Right lung (tissue), 5 donors: ENCODE measurements around the gene CCNC. TPM values are rescaled to one million over a fixed set of nuclear protein-coding genes. Genes with fewer than 3 reads are reported as not detected.
"Not testable (repeated sequence)": the region's sequence is repeated elsewhere in the genome, so short reads cannot be mapped to it uniquely, and the experiment has no call there.

ENCODE experiments used
- DNase-seq, 2 donors: peaks; one replicate each; pipeline ENCODE4 v3.0.0-alpha.2; 2013
- polyA plus RNA-seq, 5 donors: library from polyadenylated mRNA; unstranded; fragments of 120-200 nt; gene quantifications; one replicate each; pipeline versions ENCODE4 v1.2.1 to v1.2.3, GENCODE V29; 2013; ENCODE audit warnings: inconsistent platforms in 1 of 5, low replicate concordance in 1 of 5; ENCODE audit not compliant: insufficient read length in 5 of 5, insufficient read depth in 1 of 5

CCNC gene
- polyA plus RNA-seq, 5 donors: 68.1 to 120 (median 93.4) TPM

DNA sequence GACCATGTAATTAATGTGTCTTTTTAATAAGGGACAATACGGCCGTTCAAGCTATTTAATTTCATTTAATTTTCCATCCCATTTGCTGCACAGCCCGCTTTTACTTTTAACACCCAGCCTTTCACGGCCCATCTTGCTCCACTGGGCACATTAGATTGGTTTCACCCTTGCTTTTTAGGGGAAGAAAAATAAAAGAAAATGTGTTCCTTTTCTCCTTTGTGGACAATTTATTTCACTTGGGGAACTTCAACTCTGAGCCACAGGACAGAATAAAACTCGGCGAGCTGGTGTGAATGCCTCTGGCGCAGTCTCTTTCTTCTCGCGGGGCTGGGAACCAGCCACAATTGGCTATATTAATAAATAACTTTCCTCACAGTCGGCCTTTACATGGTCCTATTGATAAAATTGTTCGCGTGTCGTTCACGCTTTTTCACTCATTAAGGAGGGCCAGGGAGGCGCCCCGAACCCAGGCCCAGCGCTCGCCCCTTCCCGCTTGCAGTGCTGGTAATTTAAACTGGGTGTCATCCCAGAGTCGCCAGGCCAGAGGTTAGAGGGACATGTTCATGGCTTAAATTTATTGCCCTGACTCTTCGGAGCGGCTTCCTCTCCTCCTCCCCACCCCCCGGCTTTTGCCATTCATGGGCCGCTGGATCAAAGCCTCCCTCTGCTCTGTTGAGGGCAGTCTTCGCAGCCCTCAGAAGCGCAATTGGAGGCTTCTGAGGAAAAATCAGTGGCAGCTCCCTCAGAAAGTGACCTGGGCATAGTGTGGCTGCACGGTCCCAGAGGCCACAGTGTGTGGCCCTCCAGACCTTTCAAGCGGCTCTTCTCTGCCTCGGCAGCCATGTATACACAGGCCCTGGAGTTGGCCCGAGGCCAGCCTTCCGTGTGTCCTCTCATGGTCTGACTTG, 36.0 kb upstream of the CCNC start:
- DNase-seq: no peak

DNA sequence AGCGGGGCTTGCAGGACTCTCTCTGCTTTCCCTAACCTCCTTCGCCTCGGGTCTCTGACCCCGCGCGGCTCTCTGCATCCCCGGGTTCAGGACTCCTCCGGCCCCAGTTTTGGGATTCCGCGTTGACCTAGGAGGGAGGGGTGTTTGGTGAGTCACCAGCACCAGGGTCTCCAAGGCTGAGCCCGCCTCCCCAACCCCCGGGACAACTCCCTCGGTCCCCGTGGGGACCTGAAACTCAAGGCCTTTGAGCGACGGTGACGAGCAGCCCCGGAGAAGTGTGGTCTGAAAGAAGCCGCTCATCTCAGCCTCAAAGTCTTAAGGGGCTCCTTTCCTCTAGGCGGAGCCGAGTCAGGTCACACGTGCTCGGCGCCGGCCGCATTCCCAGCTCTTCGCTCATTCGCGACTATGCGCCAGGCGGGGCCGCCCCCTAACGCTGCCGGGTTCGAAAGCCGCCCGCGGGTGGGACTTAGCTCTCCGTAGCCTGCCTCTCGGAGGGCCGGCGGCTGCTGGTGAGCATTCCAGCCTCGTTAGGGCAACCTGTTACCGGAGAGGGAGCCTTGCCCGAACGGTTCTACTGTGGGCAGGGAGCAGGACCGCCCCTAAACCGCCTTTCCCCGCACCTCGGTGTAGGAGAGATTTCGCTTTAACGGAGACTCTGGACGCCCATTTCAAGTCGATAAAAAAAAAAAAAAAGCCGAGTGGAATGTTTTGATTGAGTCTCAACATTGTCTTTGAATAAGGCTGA, 35.1 kb upstream of the CCNC start:
- DNase-seq: no peak

DNA sequence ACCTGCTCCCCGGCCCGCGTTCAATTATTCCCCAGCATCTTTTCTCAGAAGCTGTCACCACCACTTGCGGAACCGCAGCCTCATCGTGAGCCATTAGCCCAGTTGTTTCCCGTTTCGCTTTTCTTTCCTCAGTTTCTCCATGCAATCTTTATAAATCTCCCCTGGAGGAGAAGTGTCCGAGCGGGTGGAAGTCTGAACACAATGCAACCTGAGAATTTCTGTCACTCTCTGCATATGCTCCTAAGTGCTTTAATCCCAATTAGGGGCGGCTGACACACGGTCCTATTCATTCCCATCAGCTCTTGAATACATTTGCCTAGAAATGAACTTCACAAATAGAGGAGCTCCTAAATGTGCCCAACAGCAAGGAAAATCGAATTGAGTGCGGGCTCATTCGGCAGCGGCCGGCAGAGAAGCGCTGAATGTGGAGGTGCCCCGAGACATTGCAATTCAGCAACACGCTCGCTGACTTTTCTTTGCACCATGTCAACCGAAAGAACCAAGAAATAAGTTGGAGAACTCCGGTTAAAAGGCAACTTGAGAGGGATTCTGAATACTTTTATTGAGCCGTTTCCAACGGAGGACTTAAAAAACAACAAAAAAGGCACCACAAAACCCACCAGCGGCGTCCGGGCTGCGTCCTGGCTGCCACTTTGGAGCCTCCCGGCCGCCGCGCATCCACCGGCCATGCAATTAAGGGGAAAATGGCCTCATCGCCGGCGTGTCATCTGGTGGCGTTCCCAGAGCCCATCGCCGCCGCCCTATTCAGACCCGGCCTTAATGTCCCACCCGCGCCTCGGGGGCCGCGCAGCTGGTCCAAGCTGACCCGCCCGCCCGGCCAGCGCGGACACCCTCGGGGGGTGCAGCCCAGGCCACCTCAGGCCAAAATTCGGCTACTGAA, 34.3 kb upstream of the CCNC start:
- no peak for DNase-seq

DNA sequence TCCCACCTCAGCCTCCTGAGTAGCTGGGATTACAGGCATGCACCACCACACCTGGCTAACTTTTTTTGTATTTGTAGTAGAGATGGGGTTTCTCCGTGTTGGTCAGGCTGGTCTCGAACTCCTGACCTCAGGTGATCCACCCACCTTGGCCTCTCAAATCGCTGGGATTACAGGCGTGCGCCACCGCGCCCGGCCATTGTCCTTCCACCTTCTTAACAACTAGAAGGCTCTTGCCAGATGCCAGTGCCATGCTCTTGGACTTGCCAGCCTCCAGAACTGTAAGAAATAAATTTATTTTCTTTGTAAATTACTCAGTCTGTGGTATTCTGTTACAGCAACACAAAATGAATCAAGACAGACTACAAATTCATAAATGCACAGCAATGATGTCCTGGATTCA, 26.2 kb upstream of the CCNC start:
- not testable (repeated sequence) for DNase-seq

DNA sequence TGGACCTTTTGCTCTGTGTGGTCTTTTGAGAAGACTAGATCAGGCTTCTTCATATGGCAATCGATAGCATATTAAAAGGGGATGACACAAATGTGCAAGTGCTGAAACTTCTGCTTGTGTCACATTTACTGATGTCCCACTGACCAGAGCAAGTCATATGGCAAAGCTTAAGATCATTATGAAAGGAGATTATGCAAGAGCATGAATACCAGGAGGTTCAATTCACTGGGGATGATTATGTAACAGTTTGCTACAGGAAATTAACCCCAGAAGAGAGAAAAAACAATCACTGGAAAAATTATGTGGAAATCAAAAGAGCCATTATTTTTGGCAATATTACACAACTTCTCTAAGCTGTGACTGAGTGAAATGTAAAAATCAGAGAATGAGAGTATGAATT, 24.4 kb upstream of the CCNC start:
- no peak for DNase-seq

DNA sequence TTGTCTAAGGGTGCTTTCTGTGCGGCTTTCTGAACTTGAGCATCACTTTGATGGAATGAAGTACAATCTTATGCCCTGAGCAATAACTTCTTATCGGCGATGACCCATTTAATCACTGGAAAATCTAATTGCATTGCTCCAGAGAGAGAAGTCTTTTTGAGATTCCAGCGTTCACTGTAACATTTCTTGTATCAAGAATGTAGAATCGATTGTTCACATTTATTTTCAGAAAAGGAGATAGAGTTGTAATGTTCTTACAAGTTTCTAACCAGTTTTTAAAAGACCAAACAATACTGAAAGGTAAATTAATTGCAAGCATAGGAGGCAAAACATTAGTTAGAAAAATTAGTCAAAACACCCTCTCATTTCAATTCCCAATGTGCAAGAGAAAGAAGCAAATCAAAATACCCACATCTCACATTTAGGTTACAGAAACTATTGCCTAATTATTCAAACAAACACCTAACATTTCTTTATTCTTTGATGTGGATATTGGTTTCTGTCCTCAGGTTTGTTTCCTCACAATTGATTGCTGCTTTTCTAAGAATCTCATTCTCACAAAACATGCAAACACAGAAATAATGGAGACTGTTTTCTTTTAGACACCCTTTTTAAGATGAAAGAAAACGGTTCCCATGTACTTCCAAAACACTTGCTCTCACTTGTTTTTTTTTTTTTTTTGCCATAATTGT, 23.4 kb upstream of the CCNC start:
- DNase-seq: no peak

DNA sequence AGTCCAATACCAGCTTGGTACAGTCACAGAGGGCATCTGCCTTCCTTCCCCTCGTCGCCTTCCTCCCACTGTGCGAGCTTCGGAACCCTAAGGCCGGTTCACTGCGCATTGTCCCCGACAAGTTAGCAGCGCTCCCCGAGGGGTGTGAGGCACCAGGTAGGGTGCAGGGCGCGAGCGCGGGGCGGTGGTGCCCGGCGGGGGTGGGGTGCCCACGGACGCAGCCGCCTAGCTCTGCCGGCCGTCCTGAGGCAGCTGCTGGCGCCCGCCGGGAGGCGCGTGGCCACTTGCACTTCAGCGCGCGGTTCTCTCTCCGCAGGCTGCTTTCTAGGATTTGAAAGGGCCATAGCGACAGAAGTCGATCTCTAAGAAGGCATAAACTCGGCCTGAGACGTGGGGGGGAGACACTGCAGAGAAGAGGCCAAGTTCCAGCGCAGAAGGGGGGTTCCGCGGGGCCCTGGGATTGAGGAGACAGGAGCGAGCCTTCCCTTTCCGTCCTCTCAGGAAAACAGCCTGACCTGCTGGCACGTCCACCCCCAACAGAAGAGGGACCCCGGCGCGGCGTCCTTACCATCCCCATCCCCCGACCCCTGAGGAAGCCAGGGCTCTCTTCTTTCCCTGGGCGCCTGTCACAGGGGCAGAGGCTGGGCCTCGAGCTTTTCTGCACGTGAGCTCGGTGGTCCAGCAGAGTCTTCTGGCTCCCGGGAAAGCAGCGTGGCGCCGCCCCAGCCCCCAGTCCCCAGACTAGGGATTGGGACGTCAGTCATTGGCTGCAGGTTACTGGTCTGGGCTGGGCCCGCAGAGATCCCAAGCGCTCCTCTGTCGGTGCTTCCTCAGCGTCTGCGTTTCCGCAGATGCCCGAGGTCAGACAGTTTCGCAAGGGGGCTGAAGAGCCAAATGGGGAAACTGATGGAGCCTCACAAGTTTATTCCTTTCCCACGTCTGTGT, 22.5 kb upstream of the CCNC start:
- no peak for DNase-seq

DNA sequence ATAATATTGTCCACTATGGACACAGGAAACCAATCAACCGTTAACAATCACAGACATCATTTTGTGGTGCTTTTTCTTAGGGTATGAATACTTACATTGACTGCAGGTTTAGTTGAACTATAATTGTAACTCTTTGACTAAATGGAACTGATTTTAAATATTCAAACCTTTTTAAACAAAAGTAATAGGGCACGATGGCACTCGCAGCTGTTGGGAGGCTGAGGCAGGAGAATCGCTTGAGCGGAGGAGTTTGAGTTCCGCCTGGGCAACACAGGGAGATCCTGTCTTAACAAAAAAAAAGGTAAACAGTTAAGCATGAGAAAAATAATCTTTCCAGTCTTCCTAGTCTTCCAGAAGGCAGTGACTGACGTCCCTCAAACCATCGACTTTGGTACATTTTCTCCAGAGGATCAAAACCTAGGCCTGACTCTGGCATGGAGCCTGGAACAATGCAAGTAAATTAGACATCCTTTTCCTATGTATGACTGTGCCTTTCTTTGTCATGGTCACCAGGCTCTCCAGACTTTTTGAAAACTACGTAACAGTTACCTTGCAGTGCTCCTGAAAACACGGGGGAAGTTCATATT, 21.5 kb upstream of the CCNC start:
- DNase-seq: no peak

DNA sequence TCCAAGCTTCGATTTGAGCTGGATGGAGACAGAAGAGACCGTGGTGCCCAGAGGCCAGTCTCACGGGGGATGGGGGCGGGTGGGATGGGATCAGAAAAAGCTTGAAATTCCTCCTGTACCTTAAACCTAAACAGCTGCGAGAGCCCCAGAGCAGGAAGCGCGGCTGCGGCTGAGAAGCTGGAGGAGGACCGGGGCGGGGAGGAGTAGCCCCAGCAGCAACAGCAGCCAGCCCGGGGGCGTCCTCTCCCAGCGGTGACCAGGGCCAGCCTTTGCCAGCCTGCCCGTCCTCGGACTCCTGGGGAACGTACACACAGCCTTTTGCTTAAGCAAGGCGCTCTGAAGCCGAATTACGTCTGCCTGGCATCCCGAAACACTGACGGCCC, 20.8 kb upstream of the CCNC start:
- DNase-seq: no peak

DNA sequence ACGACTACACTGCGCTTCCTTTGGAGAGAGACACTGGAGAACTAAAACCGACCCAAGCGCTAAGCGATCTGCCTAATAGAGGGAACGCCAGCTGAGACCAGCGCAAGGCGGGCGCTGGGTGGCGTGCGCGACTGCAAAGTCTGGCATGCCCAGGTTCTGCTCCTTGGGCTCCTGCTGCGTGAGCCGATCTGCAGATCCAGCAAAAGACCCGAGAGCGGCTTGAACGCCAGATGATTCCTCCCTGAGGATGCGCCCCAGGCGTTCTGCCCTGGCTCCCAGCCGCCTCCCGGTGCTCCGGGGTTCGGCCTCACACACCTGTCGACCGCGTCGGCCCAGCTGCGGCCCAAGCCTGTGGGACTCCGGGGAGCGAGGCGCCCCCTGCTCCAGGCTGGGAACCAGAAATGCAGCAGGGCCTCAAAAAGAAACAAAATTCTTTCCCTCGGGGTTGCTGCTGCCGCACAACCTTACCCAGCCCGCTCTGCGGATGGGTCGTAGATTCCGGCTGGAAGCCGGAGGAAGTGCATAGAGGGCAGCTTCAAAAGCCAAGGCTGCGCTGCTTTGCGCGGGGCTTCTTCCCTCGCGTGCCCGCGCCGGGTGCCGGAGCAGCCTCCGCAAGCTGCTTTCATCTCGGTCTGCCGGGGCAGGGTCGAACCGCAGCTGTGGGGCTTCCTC, 20.3 kb upstream of the CCNC start:
- peak; percentile 70 to 71 for DNase-seq

DNA sequence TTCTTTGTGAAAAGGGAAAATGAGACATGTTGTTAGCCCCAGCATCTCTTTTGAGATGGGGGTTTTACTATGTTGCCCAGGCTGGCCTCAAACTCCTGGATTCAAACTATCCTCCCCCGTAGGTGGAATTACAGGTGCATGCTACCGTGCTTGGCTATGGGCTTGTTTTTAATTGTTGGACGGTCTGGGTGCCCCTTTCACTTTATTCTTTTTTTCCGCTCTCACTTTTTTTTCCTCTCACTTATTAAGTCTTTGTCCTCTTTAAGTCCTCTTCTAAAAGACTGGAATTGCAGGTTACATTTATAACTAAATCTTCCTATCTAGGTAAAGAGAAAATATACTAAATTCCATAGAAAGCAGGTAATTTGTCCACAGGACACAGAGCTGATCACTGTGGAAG, 19.3 kb upstream of the CCNC start:
- no peak for DNase-seq

DNA sequence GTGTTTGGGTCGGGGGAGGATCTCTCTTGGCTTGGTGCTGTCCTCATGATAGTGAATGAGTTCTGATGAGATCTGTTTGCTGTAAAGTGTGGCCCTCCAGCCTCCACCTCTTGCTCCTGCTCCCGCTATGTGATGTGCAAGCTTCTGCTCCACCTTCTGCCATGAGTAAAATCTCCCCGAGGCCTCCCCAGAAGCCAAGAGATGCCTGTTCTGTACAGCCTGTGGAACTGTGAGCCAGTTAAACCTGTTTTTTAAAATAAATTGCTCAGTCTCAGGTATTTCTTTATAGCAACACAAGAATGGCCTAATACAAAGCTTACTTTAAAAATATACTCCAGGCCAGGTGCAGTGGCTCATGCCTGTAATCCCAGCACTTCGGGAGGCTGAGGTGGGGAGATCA, 11.3 kb upstream of the CCNC start:
- DNase-seq: no peak

DNA sequence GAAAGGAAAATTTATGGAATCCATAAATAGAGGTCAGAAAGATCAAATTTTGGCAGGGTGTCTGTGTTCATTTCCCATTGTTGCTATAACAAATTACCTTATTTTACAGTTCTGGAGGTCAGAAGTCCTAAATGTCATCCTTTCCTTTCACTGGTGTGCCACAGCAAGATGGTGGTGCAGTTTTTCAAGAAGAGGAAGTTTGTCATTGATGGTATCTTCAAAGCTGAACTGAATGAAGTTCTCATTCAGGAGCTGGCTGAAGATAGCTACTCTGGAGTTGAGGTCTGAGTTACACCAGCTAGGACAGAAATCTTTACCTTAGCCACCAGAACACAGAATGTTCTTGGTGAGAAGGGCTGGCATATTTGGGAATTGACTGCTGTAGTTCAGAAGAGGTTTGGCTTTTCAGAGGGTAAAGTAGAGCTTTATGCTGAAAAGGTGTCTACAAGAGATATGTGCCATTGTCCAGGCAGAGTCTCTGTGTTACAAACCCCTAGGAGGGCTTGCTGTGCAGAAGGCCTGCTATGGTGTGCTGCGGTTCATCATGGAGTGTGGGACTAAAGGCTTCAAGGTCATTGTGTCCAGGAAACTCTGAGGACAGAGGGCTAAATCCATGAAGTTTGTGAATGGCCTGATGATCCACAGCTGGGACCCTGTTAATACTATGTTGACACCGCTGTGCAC, 7.2 kb upstream of the CCNC start:
- DNase-seq: no peak

DNA sequence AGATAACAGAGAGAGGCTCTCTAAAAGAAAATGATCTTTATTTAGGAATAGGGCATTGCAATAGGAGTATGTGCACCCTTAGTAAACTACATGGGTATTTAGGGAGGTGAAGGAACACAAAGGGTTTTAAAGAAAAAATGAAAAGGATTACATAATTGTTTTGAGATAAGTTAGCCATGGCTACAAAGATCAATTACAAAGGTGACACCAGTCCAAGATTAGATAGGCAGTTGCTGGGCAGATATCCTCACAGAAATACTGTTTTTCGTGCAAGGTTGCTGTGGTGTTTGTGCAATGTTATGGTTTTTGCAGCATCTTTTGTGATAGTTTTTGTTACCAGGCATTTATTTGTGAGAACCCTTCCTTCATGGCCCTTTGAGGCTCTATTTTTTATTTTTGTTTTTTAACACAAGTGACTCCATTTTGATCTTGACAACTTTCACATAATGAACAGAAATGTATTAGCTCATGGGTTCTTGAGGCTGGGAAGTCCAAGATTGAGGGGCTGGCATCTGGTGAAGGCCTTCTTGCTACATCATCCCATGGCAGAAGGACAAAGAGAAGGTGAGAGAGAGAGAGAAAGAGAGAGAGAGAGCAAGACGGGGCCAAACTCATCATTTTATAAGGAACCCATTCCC, 5.6 kb upstream of the CCNC start:
- DNase-seq: no peak

DNA sequence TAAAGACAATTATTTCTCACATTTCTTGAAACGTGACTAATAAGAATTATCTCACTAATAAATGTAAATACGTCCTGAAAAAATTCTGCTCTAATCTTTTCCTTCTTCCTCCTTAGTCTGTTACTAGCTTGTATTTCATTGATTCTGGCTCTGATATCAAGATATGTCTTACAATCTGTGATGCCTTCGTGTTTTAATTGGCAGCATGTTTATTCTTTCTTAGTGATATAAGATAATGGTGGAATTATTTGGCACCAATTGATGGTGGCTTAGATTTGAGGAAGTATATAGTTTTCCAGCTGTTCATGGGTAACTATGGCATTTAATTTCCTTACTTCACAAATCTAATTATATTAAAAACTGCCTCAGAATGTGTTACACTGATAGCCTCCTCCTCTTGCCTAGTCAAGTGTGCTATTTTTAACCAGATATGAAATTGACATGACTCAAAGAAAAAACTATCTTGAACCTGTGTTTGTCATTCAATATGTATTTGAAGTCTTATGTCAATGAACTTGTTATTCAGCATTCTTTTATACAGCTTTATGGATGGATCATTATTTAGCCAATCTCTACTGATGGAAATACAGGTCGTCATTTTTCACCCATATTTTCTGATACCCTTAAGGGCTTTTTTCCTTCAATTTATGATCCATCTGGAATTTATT, 5.3 kb downstream of the CCNC start:
- DNase-seq: no peak

DNA sequence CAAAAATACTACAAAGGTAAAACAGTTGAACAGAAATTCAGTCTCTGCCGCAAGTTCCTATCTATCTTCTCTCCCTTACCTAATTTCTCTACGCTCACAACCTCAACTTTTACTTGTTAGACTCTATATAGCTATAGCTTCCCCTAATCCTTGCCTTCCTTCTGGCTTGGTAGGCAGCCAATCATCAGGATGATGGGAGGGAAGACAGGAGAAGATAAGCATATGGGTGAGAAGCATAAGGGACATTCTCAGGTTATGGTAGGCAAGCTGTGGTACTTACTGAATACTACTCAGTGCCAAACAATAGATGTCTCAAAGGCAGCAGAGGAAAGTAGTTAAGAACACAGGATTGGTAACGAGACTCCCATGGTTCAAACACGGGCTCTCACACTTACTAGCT, 7.8 kb downstream of the CCNC start:
- DNase-seq: no peak

DNA sequence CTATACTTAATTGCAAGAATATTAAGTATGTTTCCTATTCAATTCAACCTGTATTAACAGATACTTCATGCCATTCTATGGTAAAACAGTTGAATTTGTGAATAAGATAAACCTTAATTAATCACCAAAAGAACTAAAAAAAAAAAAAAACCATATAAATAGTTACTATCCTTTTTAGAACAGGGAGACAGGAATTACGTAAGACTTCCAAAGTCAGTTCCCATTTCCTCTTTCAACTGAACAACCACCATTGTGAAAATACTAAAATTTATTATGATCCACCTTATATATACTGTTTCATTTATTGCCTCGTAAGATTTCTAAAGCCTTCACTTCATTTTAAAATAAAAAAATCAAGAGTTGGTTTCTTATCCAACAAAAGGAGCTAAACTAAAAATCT, 9.4 kb downstream of the CCNC start:
- DNase-seq: no peak

DNA sequence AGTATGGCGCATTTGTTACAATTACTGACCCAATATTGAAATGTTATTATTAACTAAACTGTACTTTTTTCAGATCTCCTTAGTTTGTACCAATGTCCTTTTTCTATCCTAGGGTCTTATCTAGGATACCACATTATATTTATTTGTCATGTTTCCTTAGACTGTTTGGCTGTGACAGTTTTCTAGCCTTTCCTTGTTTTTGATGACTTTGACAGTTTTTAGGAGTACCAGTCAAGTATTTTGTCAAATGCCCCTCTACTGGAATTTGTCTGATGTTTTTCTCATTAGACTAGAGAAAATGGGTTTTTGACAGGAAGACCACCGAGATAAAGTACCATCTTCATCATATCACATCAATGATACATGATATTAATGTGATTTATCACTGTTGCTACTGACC, 14.6 kb downstream of the CCNC start:
- DNase-seq: no peak
